Retinal pigment epithelial cell (primary cell): ENCODE data around the gene ANKRD13D.

Experiments used
- DNase-seq: peaks from one replicate; pipeline ENCODE4 v3.0.0-alpha.2; 2010; ENCODE audit warnings: low read depth
- H3K4me3 ChIP-seq: 2 replicates; pipeline ENCODE4 v1.5.1; 2011; ENCODE audit warnings: mild to moderate bottlenecking, low read length, control low read depth, moderate library complexity
- CTCF ChIP-seq: conservative IDR thresholded peaks from 2 replicates; pipeline ENCODE4 v1.5.1; 2011; ENCODE audit warnings: low read depth, low read length, control low read depth, inconsistent platforms

Gene ANKRD13D

GRCh38 chr11:67349036-67349435 lies 59.9 kb downstream of the ANKRD13D start:
- DNase-seq: no peak
- no peak for TF ChIP-seq CTCF
- H3K4me3 ChIP-seq: no peak overlapping the region

DNA sequence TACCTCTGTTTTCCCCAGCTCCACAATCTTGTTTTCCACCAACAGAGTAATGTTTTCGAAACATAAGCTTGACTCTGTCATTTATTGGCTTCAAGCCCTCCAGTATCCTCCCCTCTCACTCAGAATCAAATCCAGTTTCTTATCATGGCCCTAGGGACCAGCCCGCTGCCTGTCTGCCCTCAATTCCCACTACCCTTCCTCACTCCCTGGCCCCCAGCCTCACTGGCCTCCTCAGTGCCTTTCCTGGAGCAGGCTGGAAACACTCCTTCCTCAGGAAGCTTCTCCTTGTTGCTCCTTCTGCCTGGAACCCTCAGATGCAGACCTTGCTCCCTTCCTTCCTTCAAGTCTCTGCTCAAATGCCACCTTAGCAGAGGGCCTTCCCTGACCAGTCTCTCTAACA lies 60.4 kb downstream of the ANKRD13D start:
- no peak for TF ChIP-seq CTCF
- no peak for DNase-seq
- H3K4me3 ChIP-seq: no peak overlapping the region

DNA sequence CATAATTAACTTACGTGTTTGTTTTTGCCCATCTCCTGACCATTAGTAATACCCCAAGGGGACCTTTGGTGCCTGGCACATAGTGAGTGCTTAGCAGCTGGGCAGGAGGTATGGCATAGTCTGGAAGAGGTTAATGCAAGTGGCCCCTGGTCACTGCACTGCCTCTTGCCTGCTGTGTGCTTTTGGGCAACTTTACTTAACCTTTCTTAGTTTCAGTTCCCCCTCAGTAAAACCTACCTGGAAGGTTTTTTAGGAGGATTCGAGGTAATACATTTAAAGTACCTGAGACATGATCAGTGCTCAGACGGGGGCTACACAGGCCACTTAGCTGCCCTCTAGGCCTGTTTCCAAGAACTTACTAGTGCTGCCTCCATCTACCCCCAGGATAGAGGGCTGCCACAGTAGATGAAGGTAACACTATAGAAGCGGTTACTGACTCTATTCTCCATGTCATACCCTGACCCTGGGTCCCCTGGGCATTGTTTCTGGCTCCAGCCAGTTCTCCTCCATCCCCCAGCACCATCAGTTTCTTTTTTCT lies 60.9 kb downstream of the ANKRD13D start:
- no peak for TF ChIP-seq CTCF
- no peak overlapping the region for H3K4me3 ChIP-seq
- no peak for DNase-seq

- H3K4me3 ChIP-seq: no peak overlapping the region
- no peak for DNase-seq
- TF ChIP-seq CTCF: peak; percentile 95
These were observed 62.3 kb downstream of the ANKRD13D start for GRCh38 chr11:67351275-67352005.
